IPS-18a (cell line): Measurements from ENCODE around the gene C11orf21.

ENCODE experiments used
- H3K27ac ChIP-seq: one replicate; pipeline ENCODE4 v1.5.1; 2013; ENCODE audit warnings: low read length
- H3K27me3 ChIP-seq: one replicate; pipeline ENCODE4 v1.6.1; 2013; ENCODE audit warnings: mild to moderate bottlenecking, low read length; ENCODE audit not compliant: control insufficient read depth, insufficient read depth
- H3K36me3 ChIP-seq: one replicate; pipeline ENCODE4 v1.6.1; 2013; ENCODE audit warnings: low read depth, low read length; ENCODE audit not compliant: control insufficient read depth
- H3K4me1 ChIP-seq: one replicate; pipeline ENCODE4 v1.6.1; 2013; ENCODE audit warnings: low read depth, low read length; ENCODE audit not compliant: control insufficient read depth
- H3K4me3 ChIP-seq: one replicate; pipeline ENCODE4 v1.5.1; 2013; ENCODE audit warnings: low read length
- H3K9ac ChIP-seq: one replicate; pipeline ENCODE4 v1.6.1; 2013; ENCODE audit warnings: mild to moderate bottlenecking, low read length, moderate library complexity
- H3K9me3 ChIP-seq: one replicate; pipeline ENCODE4 v1.6.1; 2013; ENCODE audit warnings: low read depth, low read length; ENCODE audit not compliant: control insufficient read depth

Gene C11orf21

GRCh38 chr11:2320568-2321310 lies 19.0 kb upstream of the C11orf21 start:
- Histone ChIP-seq H3K9me3 (no peaks in the 10 kb centered on the region), H3K27ac (no peak overlapping the region), H3K27me3 (peaks cover 4% of the 10 kb centered on the region), H3K9ac (no peak overlapping the region), H3K4me1 (no peaks in the 10 kb centered on the region), H3K36me3 (no peaks in the 10 kb centered on the region), H3K4me3 (no peak overlapping the region)

GRCh38 chr11:2319791-2320472 lies 18.2 kb upstream of the C11orf21 start:
- no peaks in the 10 kb centered on the region for H3K9me3 ChIP-seq
- H3K9ac ChIP-seq: no peak overlapping the region

GRCh38 chr11:2318707-2319106 lies 17.0 kb upstream of the C11orf21 start:
- Histone ChIP-seq H3K36me3 (no peaks in the 10 kb centered on the region), H3K27me3 (peaks cover 4% of the 10 kb centered on the region), H3K4me1 (no peaks in the 10 kb centered on the region), H3K9me3 (no peaks in the 10 kb centered on the region), H3K9ac (no peak overlapping the region), H3K27ac (no peak overlapping the region), H3K4me3 (no peak overlapping the region)

More at GRCh38 chr11:2319791-2320472, 18.2 kb upstream of the C11orf21 start:
- Histone ChIP-seq H3K4me3 (no peak overlapping the region), H3K36me3 (no peaks in the 10 kb centered on the region), H3K27me3 (peaks cover 4% of the 10 kb centered on the region), H3K27ac (no peak overlapping the region), H3K4me1 (no peaks in the 10 kb centered on the region)

GRCh38 chr11:2318123-2318522 lies 16.4 kb upstream of the C11orf21 start:
- no peak overlapping the region for H3K9ac ChIP-seq
- H3K4me3 ChIP-seq: no peak overlapping the region
- no peaks in the 10 kb centered on the region for H3K36me3 ChIP-seq
- no peaks in the 10 kb centered on the region for H3K9me3 ChIP-seq
- peaks cover 4% of the 10 kb centered on the region for H3K27me3 ChIP-seq
- no peaks in the 10 kb centered on the region for H3K4me1 ChIP-seq
- no peak overlapping the region for H3K27ac ChIP-seq

- Histone ChIP-seq H3K9ac (no peak overlapping the region), H3K36me3 (no peaks in the 10 kb centered on the region), H3K4me3 (no peak overlapping the region), H3K9me3 (no peaks in the 10 kb centered on the region), H3K27me3 (peaks cover 4% of the 10 kb centered on the region), H3K4me1 (no peaks in the 10 kb centered on the region), H3K27ac (no peak overlapping the region)
Measured at GRCh38 chr11:2317354-2318050, 15.8 kb upstream of the C11orf21 start.

GRCh38 chr11:2316963-2317244 lies 15.2 kb upstream of the C11orf21 start:
- H3K27me3 ChIP-seq: peaks cover 4% of the 10 kb centered on the region
- H3K4me3 ChIP-seq: no peak overlapping the region
- no peaks in the 10 kb centered on the region for H3K4me1 ChIP-seq
- H3K9me3 ChIP-seq: no peaks in the 10 kb centered on the region
- no peak overlapping the region for H3K27ac ChIP-seq
- no peaks in the 10 kb centered on the region for H3K36me3 ChIP-seq
- H3K9ac ChIP-seq: no peak overlapping the region

- Histone ChIP-seq H3K9ac (no peak overlapping the region), H3K27ac (no peak overlapping the region), H3K9me3 (no peaks in the 10 kb centered on the region), H3K4me1 (no peaks in the 10 kb centered on the region), H3K27me3 (peaks cover 3% of the 10 kb centered on the region), H3K36me3 (no peaks in the 10 kb centered on the region), H3K4me3 (no peak overlapping the region)
Measured at GRCh38 chr11:2316169-2316962, 14.6 kb upstream of the C11orf21 start.

- Histone ChIP-seq H3K27me3 (no peaks in the 10 kb centered on the region), H3K27ac (no peak overlapping the region), H3K36me3 (no peaks in the 10 kb centered on the region), H3K4me1 (no peaks in the 10 kb centered on the region), H3K4me3 (no peak overlapping the region), H3K9me3 (no peaks in the 10 kb centered on the region), H3K9ac (no peak overlapping the region)
Measured at GRCh38 chr11:2315395-2316168, 13.9 kb upstream of the C11orf21 start.

GRCh38 chr11:2314525-2315394 lies 13.0 kb upstream of the C11orf21 start:
- no peaks in the 10 kb centered on the region for H3K27me3 ChIP-seq
- no peak overlapping the region for H3K27ac ChIP-seq
- no peak overlapping the region for H3K9ac ChIP-seq

GRCh38 chr11:2314136-2314524 lies 12.4 kb upstream of the C11orf21 start:
- no peaks in the 10 kb centered on the region for H3K36me3 ChIP-seq
- H3K27me3 ChIP-seq: no peaks in the 10 kb centered on the region
- no peak overlapping the region for H3K27ac ChIP-seq
- H3K9me3 ChIP-seq: no peaks in the 10 kb centered on the region
- no peak overlapping the region for H3K9ac ChIP-seq
- H3K4me1 ChIP-seq: no peaks in the 10 kb centered on the region
- no peak overlapping the region for H3K4me3 ChIP-seq

More at GRCh38 chr11:2314525-2315394, 13.0 kb upstream of the C11orf21 start:
- Histone ChIP-seq H3K4me1 (no peaks in the 10 kb centered on the region), H3K4me3 (no peak overlapping the region), H3K9me3 (no peaks in the 10 kb centered on the region), H3K36me3 (no peaks in the 10 kb centered on the region)
